ENCODE results near the gene MYB. TPM values are rescaled to one million over a fixed set of nuclear protein-coding genes. Genes with fewer than 3 reads are reported as not detected.

MYB gene
- total and polyA plus RNA-seq, 2 of the 13 experiments (the other 11 are each of a cell fraction or from before 2014, with no cell fraction given): 0.04 to 0.20 TPM

GRCh38 chr6:135159531-135159930 is 21.6 kb upstream of the MYB start:
- FAIRE-seq (no peak), DNase-seq (ENCODE audit: low spot score) (no peak), ATAC-seq (no peak)
- Histone ChIP-seq H3K9me3 (ENCODE audit: low read length) (no peaks in the 10 kb centered on the region), H3K36me3 (replicated peaks in 1 of 2; ENCODE audit: control insufficient read depth in 1 of 2, insufficient read depth in 2 of 2, low read length in 2 of 2) (no peaks in the 10 kb centered on the region), H3K4me2 (ENCODE audit: low read depth, low read length) (no peak overlapping the region), H3K4me1 (ENCODE audit: insufficient read depth, low read length) (no peaks in the 10 kb centered on the region), H4K20me1 (ENCODE audit: insufficient read depth, low read length) (no peaks in the 10 kb centered on the region), H3K27me3 (ENCODE audit: control insufficient read depth in 1 of 2, insufficient read depth in 2 of 2, low read length in 2 of 2) (no peaks in the 10 kb centered on the region), H3K9ac (ENCODE audit: insufficient read depth, low read depth, low read length) (no peak overlapping the region), H3K79me2 (ENCODE audit: insufficient read depth, low read length) (no peaks in the 10 kb centered on the region), H3K27ac (ENCODE audit: extremely low read length, insufficient read depth, low read length) (no peak overlapping the region), H3K4me3 (replicated peaks in 1 of 3; ENCODE audit: insufficient read depth in 1 of 3, low read depth in 2 of 3, low read length in 3 of 3) (no peak overlapping the region), H2AFZ (ENCODE audit: low read length) (no peak overlapping the region)
- no peak for TF ChIP-seq ZNF232 (CRISPR knock-in tag; IDR thresholded peaks at IDR 0.05; ENCODE audit: borderline replicate concordance)
- TF ChIP-seq DMTF1 (CRISPR knock-in tag; IDR thresholded peaks at IDR 0.05): no peak
- TF ChIP-seq MED1 (CRISPR knock-in tag; IDR thresholded peaks at IDR 0.05): no peak
- no peak for TF ChIP-seq KAT8 (CRISPR knock-in tag; IDR thresholded peaks at IDR 0.05)
- TF ChIP-seq HOXA3 (CRISPR knock-in tag; IDR thresholded peaks at IDR 0.05): no peak
- TF ChIP-seq DRAP1 (CRISPR knock-in tag; IDR thresholded peaks at IDR 0.05): no peak
- no peak for TF ChIP-seq HES4 (CRISPR knock-in tag; IDR thresholded peaks at IDR 0.05; ENCODE audit: borderline replicate concordance)
- no peak for TF ChIP-seq MYPOP (CRISPR knock-in tag; IDR thresholded peaks at IDR 0.05)
- no peak for TF ChIP-seq ZNF256 (CRISPR knock-in tag; conservative IDR thresholded peaks at IDR 0.05)
- no peak for TF ChIP-seq ZNF121 (CRISPR knock-in tag; IDR thresholded peaks at IDR 0.05)
- no peak for TF ChIP-seq JDP2 (CRISPR knock-in tag; IDR thresholded peaks at IDR 0.05; ENCODE audit: borderline replicate concordance)
- TF ChIP-seq FIP1L1 (IDR thresholded peaks at IDR 0.05; ENCODE audit: borderline replicate concordance, insufficient read depth, low read depth, low read length): no peak
- TF ChIP-seq NFE2L1 (CRISPR knock-in tag; IDR thresholded peaks at IDR 0.05; ENCODE audit: borderline replicate concordance): no peak
- no peak for TF ChIP-seq PAX8 (CRISPR knock-in tag; IDR thresholded peaks at IDR 0.05; ENCODE audit: borderline replicate concordance)
- TF ChIP-seq JARID2 (CRISPR knock-in tag; IDR thresholded peaks at IDR 0.05; ENCODE audit: insufficient replicate concordance): no peak
- TF ChIP-seq ELF1 (CRISPR knock-in tag; IDR thresholded peaks at IDR 0.05): no peak
- TF ChIP-seq ASH2L (IDR thresholded peaks at IDR 0.05; ENCODE audit: insufficient read length, low read depth, low read length): no peak
- no peak for TF ChIP-seq HCFC1 (IDR thresholded peaks at IDR 0.05; ENCODE audit: low read depth, low read length)
- no peak for TF ChIP-seq RARA (CRISPR knock-in tag; IDR thresholded peaks at IDR 0.05)
- POLR2A ChIA-PET: no interaction called here
- no TSS peak for BruUV-seq (replicated peaks)
- 10% methylated on average over 3 of the region's 3 CpGs for WGBS (ENCODE audit: low lambda C conversion rate)
- CTCF ChIA-PET (ENCODE audit: low intra/inter-chr PET ratio, low total read pairs): no interaction called here
- in situ Hi-C loops (cut with HindIII; ENCODE audit: extremely low pct_ligation_motif_present, low pct_unique_long_range_greater_than_20kb): no loop called here
- intact Hi-C loops (cut with micrococcal nuclease; ENCODE audit: unreplicated experiment): no loop called here
